ENCODE measurements around the gene CA9.

DNA sequence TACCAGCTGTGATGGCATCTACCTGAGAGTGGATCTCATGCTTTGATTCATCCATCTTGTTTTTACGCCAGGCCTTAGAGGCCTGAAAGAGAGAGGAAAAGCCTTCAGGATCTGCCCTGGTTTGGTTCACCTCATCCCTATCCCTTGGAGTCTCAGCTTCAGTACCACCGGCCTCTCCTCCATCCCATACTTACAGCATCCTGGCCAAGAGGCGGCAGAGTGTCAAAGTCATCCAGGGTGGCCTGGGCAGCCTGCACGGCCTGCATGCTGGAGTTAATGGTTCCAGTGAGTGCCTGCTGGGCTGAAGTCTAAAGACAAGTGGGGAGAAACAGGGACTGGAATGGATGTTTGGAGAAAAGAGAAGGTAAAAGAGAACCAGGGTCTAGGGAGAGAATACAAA lies 45.8 kb downstream of the CA9 start:
- TF ChIP-seq POLR2AphosphoS5 (IDR thresholded peaks at IDR 0.05; ENCODE audit: low read depth) (no peak), GABPA (IDR thresholded peaks at IDR 0.05; ENCODE audit: low read depth) (no peak), SPI1 (IDR thresholded peaks at IDR 0.05; ENCODE audit: borderline replicate concordance, low read depth) (no peak)
- TF ChIP-seq, protein P1, sequence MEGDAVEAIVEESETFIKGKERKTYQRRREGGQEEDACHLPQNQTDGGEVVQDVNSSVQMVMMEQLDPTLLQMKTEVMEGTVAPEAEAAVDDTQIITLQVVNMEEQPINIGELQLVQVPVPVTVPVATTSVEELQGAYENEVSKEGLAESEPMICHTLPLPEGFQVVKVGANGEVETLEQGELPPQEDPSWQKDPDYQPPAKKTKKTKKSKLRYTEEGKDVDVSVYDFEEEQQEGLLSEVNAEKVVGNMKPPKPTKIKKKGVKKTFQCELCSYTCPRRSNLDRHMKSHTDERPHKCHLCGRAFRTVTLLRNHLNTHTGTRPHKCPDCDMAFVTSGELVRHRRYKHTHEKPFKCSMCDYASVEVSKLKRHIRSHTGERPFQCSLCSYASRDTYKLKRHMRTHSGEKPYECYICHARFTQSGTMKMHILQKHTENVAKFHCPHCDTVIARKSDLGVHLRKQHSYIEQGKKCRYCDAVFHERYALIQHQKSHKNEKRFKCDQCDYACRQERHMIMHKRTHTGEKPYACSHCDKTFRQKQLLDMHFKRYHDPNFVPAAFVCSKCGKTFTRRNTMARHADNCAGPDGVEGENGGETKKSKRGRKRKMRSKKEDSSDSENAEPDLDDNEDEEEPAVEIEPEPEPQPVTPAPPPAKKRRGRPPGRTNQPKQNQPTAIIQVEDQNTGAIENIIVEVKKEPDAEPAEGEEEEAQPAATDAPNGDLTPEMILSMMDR (IDR thresholded peaks at IDR 0.05; ENCODE audit: insufficient read depth, low read length) = no peak
- TF ChIP-seq, protein P2, sequence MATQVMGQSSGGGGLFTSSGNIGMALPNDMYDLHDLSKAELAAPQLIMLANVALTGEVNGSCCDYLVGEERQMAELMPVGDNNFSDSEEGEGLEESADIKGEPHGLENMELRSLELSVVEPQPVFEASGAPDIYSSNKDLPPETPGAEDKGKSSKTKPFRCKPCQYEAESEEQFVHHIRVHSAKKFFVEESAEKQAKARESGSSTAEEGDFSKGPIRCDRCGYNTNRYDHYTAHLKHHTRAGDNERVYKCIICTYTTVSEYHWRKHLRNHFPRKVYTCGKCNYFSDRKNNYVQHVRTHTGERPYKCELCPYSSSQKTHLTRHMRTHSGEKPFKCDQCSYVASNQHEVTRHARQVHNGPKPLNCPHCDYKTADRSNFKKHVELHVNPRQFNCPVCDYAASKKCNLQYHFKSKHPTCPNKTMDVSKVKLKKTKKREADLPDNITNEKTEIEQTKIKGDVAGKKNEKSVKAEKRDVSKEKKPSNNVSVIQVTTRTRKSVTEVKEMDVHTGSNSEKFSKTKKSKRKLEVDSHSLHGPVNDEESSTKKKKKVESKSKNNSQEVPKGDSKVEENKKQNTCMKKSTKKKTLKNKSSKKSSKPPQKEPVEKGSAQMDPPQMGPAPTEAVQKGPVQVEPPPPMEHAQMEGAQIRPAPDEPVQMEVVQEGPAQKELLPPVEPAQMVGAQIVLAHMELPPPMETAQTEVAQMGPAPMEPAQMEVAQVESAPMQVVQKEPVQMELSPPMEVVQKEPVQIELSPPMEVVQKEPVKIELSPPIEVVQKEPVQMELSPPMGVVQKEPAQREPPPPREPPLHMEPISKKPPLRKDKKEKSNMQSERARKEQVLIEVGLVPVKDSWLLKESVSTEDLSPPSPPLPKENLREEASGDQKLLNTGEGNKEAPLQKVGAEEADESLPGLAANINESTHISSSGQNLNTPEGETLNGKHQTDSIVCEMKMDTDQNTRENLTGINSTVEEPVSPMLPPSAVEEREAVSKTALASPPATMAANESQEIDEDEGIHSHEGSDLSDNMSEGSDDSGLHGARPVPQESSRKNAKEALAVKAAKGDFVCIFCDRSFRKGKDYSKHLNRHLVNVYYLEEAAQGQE (IDR thresholded peaks at IDR 0.05; ENCODE audit: insufficient replicate concordance, low read depth) = no peak

Data from HL-60 (cell line).